Measurements from ENCODE around the gene FARS2.

Gene FARS2

DNA sequence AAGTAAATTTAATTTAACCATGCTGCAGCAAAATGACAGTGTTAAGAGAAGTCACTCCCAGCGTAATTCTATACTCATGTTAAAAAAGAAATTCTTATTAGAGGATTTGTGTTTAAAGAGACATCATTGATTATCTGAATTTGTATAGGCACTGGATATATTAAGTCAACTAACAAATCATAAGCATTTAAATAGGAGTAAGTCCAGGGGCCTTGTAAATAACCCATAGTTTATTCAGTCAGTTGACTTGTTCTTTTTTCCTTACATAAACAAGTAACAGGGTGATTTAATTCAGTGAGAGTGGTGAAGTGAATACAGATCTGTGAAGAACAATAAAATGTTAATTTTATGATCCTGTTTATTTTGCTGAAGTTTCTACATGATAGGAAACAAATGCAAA, 23.0 kb upstream of the FARS2 start:
- no peak for TF ChIP-seq GATA3 (IDR thresholded peaks at IDR 0.05; ENCODE audit: low read depth, low read length)
- no peak for TF ChIP-seq GATA2 (IDR thresholded peaks at IDR 0.05; ENCODE audit: low read depth, low read length)

- TF ChIP-seq GATA3 (IDR thresholded peaks at IDR 0.05; ENCODE audit: low read depth, low read length) (no peak), GATA2 (IDR thresholded peaks at IDR 0.05; ENCODE audit: low read depth, low read length) (no peak)
Measured at GRCh38 chr6:5241252-5241651, 20.1 kb upstream of the FARS2 start.

DNA sequence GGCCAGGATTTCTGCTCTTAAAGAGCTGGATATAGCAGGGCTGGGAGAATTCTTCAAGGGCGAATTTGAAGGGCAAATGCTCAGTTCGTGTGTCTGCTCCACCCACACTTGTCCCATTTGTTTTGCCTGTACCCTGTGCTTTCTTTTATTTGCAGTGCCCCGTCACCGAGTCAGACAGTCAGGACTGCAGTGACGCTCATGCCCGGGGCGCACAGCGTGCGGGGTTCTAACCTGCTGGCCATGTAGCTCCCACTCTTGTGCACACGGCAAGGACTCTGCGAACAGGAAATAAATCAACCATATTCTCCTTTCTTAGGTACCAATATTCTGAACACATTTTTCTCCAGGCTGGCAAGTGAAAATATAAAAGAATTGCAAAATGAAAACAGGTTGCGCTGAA, 18.2 kb upstream of the FARS2 start:
- no peak for TF ChIP-seq GATA2 (IDR thresholded peaks at IDR 0.05; ENCODE audit: low read depth, low read length)
- TF ChIP-seq GATA3 (IDR thresholded peaks at IDR 0.05; ENCODE audit: low read depth, low read length): no peak

GRCh38 chr6:5246141-5247097, 14.9 kb upstream of the FARS2 start:
- TF ChIP-seq GATA2 (IDR thresholded peaks at IDR 0.05; ENCODE audit: low read depth, low read length) (no peak), GATA3 (IDR thresholded peaks at IDR 0.05; ENCODE audit: low read depth, low read length) (no peak)

- no peak for TF ChIP-seq GATA2 (IDR thresholded peaks at IDR 0.05; ENCODE audit: low read depth, low read length)
- TF ChIP-seq GATA3 (IDR thresholded peaks at IDR 0.05; ENCODE audit: low read depth, low read length): no peak
Measured at GRCh38 chr6:5247201-5247600, 14.1 kb upstream of the FARS2 start.

DNA sequence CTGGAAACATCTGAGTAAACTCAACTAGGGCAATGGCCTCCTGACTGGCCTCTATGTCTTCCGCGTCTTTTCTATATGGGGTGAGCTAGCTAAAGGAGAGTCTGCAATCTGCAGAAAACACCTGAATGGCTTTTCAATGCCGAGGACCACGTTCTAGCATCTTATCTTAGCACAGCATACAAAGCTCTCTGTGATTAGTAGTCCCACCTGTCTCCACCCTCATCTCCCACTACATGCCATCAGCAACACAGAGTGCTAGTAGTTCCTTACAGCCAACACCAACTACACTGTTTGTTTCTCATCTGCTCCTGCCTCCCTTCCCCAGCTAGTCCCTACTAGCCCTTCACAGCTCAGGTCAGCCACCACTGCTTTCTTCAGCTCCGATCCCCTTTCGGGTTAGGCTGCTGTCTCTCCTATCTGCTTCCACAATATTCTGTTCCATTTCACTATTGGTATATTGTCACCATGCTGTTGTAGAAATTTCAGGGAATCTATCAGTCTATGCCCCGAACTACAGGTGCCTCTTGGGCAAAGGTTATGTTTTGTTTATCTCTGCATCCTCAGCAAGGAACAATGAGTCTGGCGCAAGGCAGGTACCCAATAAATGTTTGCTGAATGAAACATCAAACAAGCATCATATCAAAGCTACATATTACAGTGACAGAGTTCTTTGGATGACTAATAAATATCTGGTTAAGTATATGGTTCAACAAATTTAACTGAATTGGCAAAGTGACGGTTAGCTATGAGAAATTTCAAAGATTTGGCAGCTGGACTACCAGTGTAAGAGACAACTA, 12.8 kb upstream of the FARS2 start:
- TF ChIP-seq GATA3 (IDR thresholded peaks at IDR 0.05; ENCODE audit: low read depth, low read length) (no peak), GATA2 (IDR thresholded peaks at IDR 0.05; ENCODE audit: low read depth, low read length) (no peak)

GRCh38 chr6:5249451-5250122, 11.7 kb upstream of the FARS2 start:
- TF ChIP-seq GATA2 (IDR thresholded peaks at IDR 0.05; ENCODE audit: low read depth, low read length) (no peak), GATA3 (IDR thresholded peaks at IDR 0.05; ENCODE audit: low read depth, low read length) (no peak)

GRCh38 chr6:5250451-5250850, 10.9 kb upstream of the FARS2 start:
- TF ChIP-seq GATA3 (IDR thresholded peaks at IDR 0.05; ENCODE audit: low read depth, low read length) (no peak), GATA2 (IDR thresholded peaks at IDR 0.05; ENCODE audit: low read depth, low read length) (no peak)

- TF ChIP-seq GATA2 (IDR thresholded peaks at IDR 0.05; ENCODE audit: low read depth, low read length) (no peak), GATA3 (IDR thresholded peaks at IDR 0.05; ENCODE audit: low read depth, low read length) (no peak)
Measured at GRCh38 chr6:5250911-5251310, 10.4 kb upstream of the FARS2 start.

DNA sequence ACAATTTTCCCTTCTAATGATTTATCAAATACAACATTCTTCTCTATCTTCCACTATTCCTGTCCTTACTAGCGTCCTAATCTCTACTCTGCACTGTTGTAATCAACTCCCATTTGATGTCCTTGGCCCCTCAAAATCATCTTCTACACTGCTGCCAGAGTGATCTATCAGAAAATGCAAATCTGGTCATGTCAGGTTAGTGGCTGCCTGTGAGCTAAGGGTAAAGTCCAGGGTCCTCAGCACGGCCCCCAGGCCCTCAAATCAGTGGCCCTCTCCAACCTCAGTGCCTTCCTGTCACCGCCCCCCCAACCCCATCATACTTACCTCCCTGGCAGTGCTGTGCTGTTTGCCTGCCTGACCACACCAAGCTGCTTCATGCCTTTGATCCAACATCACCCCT, 4.4 kb upstream of the FARS2 start:
- TF ChIP-seq GATA3 (IDR thresholded peaks at IDR 0.05; ENCODE audit: low read depth, low read length) (no peak), GATA2 (IDR thresholded peaks at IDR 0.05; ENCODE audit: low read depth, low read length) (no peak)

DNA sequence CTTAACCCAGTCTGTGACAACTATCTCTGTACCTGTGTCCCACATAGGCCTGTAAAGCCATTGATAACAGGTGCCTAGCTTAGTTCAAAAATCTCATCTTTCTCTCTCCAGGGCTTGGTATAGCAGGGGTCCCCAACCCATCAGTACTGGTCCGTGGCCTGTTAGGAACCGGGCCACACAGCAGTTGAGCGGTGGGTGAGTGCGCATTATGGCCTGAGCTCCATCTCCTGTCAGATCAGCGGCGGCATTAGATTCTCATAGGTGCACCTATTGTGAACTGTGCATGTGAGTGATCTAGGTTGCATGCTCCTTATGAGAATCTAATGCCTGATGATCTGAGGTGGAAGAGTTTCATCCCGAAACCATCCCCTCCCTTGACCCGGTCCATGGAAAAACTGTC, 3.9 kb upstream of the FARS2 start:
- TF ChIP-seq GATA3 (IDR thresholded peaks at IDR 0.05; ENCODE audit: low read depth, low read length) (no peak), GATA2 (IDR thresholded peaks at IDR 0.05; ENCODE audit: low read depth, low read length) (no peak)

DNA sequence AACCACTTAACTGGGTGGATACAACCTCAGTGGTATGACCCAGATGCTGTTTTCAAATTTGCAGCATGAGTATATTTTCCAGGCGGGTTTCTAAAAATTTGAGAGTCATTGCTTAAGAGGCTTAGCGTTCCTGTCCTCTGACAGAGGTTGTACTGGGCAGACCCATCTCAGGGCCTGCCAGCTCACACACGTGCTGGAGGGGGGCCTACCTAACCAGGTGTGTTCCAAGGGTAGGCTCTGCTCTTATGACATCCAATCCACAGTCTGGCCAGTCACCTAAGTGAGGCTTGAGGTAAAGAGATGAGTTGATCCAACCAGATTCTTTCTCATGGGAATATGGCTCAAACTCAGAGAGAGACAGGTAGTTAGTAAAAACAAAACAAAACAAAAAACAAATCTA, 1.9 kb upstream of the FARS2 start:
- TF ChIP-seq GATA2 (IDR thresholded peaks at IDR 0.05; ENCODE audit: low read depth, low read length) (no peak), GATA3 (IDR thresholded peaks at IDR 0.05; ENCODE audit: low read depth, low read length) (no peak)

- TF ChIP-seq GATA3 (IDR thresholded peaks at IDR 0.05; ENCODE audit: low read depth, low read length): no peak
- TF ChIP-seq GATA2 (IDR thresholded peaks at IDR 0.05; ENCODE audit: low read depth, low read length): no peak
Measured at GRCh38 chr6:5260111-5260620, 1.1 kb upstream of the FARS2 start.

- TF ChIP-seq GATA2 (IDR thresholded peaks at IDR 0.05; ENCODE audit: low read depth, low read length) (no peak), GATA3 (IDR thresholded peaks at IDR 0.05; ENCODE audit: low read depth, low read length) (no peak)
Measured at GRCh38 chr6:5261545-5262109, 314 bp downstream of the FARS2 start.
